Measurements from ENCODE around the gene SNX8.

DNA sequence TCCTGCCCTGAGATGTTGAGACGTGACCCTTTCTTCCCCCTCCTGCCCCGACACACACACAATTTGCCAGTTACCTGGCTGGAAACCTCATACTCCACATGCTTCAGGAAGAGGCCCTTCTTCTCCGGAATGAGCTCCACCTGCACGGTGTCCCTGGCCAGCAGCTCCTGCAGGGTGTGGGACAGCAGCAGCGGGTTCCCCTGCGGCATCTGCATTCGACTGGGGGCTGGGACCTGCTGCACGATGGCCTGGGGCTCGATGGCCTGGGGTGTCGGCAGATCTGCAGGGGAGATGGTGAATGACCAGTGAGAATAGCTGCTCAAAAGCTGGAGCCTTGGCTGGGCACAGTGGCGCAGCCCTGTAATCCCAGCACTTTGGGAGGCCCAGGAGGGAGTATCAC, 36.2 kb downstream of the SNX8 start:
- TF ChIP-seq, protein P1, sequence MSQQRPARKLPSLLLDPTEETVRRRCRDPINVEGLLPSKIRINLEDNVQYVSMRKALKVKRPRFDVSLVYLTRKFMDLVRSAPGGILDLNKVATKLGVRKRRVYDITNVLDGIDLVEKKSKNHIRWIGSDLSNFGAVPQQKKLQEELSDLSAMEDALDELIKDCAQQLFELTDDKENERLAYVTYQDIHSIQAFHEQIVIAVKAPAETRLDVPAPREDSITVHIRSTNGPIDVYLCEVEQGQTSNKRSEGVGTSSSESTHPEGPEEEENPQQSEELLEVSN (IDR thresholded peaks at IDR 0.05; ENCODE audit: borderline replicate concordance, low read depth): no peak
- TF ChIP-seq, protein P2, sequence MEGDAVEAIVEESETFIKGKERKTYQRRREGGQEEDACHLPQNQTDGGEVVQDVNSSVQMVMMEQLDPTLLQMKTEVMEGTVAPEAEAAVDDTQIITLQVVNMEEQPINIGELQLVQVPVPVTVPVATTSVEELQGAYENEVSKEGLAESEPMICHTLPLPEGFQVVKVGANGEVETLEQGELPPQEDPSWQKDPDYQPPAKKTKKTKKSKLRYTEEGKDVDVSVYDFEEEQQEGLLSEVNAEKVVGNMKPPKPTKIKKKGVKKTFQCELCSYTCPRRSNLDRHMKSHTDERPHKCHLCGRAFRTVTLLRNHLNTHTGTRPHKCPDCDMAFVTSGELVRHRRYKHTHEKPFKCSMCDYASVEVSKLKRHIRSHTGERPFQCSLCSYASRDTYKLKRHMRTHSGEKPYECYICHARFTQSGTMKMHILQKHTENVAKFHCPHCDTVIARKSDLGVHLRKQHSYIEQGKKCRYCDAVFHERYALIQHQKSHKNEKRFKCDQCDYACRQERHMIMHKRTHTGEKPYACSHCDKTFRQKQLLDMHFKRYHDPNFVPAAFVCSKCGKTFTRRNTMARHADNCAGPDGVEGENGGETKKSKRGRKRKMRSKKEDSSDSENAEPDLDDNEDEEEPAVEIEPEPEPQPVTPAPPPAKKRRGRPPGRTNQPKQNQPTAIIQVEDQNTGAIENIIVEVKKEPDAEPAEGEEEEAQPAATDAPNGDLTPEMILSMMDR (IDR thresholded peaks at IDR 0.05): no peak
- TF ChIP-seq, protein P3, sequence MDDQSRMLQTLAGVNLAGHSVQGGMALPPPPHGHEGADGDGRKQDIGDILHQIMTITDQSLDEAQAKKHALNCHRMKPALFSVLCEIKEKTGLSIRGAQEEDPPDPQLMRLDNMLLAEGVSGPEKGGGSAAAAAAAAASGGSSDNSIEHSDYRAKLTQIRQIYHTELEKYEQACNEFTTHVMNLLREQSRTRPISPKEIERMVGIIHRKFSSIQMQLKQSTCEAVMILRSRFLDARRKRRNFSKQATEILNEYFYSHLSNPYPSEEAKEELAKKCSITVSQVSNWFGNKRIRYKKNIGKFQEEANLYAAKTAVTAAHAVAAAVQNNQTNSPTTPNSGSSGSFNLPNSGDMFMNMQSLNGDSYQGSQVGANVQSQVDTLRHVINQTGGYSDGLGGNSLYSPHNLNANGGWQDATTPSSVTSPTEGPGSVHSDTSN (IDR thresholded peaks at IDR 0.05): no peak
- TF ChIP-seq POLR2A (IDR thresholded peaks at IDR 0.05; ENCODE audit: low read length) (no peak), CBX8 (IDR thresholded peaks at IDR 0.05) (no peak), NR3C1 (IDR thresholded peaks at IDR 0.05) (no peak), JUN (IDR thresholded peaks at IDR 0.05) (no peak), HOXB13 (CRISPR knock-in tag; IDR thresholded peaks at IDR 0.05; ENCODE audit: low read depth) (no peak)
- TF ChIP-seq, protein P4, sequence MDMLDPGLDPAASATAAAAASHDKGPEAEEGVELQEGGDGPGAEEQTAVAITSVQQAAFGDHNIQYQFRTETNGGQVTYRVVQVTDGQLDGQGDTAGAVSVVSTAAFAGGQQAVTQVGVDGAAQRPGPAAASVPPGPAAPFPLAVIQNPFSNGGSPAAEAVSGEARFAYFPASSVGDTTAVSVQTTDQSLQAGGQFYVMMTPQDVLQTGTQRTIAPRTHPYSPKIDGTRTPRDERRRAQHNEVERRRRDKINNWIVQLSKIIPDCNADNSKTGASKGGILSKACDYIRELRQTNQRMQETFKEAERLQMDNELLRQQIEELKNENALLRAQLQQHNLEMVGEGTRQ (IDR thresholded peaks at IDR 0.05): no peak

Data from A549 (cell line).